Measurements from ENCODE around the gene PHLDA3.

Gene PHLDA3

DNA sequence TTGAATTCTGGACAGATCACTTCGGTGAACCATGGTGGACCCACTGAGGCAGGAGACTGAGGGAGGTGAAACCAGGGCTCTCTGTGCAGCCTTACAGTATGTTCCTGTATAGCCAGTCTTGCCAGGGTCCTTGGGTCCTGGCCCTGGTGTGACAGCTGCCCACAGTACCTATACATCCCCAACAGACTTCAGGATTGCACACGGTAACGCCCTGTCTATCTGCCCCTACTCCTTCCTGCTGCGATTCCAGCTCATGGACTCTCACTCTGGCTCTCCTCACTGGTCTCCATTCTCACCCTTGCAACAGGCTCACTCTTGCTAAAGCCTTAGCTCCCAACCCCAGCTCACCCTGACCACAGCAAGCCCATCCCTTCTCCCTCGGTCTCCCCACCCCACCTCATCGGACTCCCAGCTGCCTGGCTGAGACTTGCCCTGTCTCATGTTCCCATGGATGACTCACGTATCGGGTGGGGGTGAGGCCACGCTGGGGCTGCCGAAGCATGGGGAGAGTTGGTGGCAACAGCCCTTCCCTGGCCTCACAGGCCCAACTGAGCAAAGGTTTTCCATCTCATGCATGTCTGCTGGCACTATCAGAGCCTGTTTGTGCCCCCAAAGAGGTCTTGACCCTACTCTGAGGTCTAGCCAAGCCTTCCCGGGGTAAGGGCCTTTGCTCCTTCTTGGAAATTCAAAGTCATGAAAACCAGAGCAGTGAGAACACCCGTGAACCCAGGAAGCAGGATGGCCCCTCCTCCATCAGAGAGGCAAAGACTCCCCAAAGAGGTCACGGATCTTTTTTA is 7.1 kb downstream of the PHLDA3 start:
- DNase-seq (ENCODE audit: low read depth) = peak; percentile 84

DNA sequence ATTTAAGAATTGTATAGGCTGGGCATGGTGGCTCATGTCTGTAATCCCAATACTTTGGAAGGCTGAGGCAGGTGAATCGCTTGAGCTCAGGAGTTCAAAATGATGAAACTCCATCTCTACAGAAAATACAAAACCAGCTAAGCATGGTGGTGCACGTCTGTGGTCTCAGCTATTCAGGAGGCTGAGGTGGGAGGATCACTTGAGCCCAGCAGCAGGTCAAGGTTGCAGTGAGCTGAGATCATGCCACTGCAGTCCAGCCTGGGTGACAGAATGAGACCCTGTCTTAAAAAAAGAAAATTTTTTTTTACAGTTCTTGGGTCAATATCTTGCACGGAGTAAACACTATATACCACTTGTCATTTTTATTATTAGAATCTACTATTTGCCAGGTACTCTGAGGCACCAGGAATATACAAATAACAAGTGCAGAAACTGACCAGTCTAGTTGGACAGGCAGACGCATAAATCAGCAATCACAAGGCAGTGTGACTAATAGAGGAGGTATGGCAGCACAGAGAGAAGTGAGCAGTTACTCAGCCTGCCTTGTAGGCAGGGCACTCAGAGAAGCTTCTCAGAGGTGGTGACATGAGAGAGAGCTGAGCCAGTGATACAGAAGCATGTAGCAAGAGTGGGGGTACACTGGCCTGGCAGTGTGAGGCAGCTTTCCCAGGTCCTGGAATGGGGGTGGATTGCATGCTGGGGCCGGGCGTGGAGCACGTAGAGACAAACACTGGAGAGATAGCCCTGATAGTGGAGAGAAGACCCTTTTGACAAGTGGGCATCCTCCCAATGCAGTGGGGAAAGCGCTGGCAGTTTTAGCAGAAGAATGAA is 8.0 kb downstream of the PHLDA3 start:
- DNase-seq (ENCODE audit: low read depth) = peak; percentile 87

DNA sequence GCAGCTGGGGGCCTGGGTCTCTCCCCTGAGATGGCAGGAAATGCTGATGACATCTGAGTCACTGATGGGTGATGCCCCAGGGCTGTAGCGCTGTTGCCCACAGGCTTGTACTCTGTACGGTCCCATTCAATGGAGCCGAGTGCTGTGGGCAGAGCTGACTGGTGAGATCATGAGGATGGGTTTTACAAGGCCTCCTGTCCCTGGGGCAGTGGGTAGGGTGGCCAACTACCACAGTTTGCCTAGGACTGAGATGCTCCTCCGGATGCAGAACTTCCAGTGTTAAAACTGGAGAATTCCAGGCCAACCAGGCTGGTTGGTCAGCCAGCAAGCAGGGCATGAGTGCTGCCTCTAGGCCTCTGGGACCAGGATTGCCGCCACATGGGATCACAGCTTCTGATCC is 9.2 kb downstream of the PHLDA3 start:
- DNase-seq (ENCODE audit: low read depth) = no peak

- no peak for DNase-seq (ENCODE audit: low read depth)
These were observed 9.9 kb downstream of the PHLDA3 start for GRCh38 chr1:201459052-201459451.

DNA sequence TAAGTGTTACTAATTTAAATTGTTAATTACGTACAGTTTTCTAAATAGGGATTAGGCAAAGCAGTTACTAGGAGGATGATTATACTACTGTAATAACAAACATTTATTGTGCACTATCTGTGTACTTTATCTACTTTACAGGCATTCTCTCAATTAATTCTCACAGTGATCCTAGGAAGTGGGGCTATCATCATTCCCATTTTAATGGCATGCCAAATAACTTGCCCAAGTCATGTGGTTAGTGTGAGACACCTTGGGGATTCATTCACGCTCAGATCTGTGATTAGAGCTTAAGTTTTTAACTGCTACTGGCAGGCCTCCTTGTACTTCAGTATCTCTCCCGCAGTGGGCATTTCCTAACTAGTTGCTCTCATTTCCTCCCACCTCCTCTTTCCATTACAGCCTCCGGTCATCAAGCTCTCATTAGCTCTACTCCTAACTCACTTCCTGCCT is 11.5 kb downstream of the PHLDA3 start:
- DNase-seq (ENCODE audit: low read depth) = no peak

GRCh38 chr1:201456499-201457309 is 12.3 kb downstream of the PHLDA3 start:
- peak; percentile 86 for DNase-seq (ENCODE audit: low read depth)

DNA sequence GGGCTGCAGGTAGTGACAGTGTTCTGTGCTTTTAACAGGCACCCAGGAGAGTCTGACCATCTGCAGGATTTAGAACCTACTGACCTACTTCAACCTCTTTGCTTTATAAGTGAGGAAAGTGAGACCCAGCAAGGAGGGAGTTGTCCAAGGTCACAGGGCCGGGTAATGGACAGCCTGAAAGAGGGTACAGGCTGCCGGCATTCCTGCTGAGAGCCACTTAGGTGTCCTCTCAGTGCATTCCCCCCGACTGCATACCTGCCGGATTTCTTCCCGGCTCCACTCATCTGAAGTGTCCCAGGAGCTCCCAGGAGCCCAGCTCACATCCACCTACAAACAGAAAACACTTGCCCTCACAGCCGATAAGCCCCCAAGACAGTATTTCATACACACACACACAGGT is 13.9 kb downstream of the PHLDA3 start:
- no peak for DNase-seq (ENCODE audit: low read depth)

GRCh38 chr1:201454608-201455007 is 14.4 kb downstream of the PHLDA3 start:
- no peak for DNase-seq (ENCODE audit: low read depth)

DNA sequence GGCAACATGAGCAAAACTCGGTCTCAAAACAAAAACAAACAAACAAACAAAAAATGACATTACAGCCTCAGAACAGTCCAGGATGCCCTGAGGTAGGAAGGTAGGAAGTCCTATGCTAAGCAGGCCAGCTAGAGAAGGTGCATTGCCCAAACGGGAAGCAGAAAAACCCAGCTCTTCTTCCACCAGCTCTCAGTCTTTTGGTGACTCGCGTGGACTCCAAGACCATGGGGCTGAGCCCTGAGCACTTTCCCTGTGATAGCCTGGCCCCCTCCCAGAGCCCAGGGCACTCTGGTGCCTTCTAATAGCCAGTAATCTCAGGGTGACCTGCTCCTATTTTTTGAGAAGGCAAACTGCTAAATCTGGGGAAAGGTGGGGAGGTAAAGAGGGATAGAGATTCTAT is 16.1 kb downstream of the PHLDA3 start:
- no peak for DNase-seq (ENCODE audit: low read depth)

GRCh38 chr1:201450721-201451291 is 18.2 kb downstream of the PHLDA3 start:
- DNase-seq (ENCODE audit: low read depth) = no peak

GRCh38 chr1:201448990-201449389 is 20.0 kb downstream of the PHLDA3 start:
- DNase-seq (ENCODE audit: low read depth) = no peak

DNA sequence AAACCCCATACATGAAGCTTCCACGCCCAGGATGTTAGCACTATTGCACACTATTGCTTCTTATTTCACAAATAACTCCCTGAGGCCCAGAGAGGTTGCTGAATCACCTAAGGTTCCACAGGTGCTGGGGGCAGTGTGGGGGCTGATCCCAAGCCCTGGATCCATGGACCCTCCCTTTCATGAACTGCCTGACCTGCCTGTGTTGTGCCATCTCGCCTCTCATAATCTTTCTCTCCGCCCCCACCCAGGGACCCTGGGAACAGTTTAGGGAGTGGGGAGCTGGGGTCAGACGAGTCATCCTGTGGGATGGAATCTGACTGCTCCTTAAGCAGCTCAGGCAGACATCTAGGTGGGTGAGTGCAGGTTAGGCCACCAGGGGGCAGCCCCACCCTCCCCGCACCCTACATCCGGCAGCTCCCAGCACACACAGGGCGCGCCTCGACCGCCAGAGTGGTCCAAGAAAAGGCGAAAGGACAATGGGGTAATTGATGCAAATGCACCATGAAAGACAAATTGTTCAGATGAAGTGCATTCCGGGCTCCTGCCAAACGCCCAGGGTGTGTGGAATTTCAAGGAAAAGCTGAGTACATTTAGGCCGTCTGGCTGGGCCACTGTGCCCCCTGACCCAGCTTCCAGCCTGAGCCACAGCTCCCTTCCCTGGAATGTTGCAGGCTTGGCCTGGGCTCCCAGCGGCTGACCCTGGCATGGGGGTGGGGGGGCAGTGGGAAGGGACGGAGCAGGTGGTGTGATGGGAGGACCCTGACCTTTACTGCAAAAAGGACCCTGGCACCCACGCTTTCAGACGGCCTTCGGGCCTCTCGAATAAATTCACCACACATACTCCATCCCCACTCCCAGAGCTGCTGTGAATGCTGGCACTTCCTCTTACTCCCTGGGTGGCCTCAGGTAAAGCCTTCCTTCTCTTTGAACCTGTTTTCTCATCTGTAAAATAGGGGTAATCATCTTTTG is 20.8 kb downstream of the PHLDA3 start:
- no peak for DNase-seq (ENCODE audit: low read depth)

DNA sequence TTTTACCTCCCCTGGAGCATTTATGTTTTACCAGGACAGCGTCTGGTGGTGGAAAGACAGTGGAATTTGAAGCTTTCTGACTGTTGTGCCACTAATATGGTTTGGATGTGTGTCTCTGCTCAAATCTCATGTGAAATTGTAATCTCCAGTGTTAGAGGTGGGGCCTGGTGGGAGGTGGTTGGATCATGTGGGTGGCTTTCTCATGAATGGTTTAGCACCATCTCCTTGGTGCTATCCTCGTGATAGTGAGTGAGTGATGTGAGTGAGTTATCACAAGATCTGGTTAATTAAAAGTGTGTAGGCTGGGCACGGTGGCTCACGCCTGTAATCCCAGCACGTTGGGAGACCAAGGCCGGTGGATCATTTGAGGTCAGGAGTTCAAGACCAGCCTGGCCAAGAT is 23.7 kb downstream of the PHLDA3 start:
- no peak for DNase-seq (ENCODE audit: low read depth)

GRCh38 chr1:201444792-201445191 is 24.2 kb downstream of the PHLDA3 start:
- no peak for DNase-seq (ENCODE audit: low read depth)

DNA sequence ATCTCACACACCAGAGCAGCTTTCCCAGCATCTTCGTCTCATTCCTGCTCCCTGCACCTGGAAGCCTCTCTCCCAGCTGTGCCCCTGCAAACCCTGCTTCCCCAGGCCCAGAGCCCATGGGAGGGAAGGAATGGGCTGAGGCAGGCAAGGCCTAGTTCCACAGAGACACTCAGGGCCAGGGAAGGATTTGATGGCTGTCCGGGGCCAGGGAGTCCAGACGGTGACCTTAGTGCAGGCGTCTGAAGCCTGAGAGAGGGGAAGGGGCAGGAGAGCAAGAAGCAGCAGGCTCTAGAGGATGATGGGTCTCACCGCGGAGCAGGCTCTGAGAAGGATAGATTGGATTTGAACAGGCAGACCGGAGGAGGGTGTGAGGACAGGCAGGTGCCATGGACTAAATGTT is 25.2 kb downstream of the PHLDA3 start:
- DNase-seq (ENCODE audit: low read depth) = no peak

DNA sequence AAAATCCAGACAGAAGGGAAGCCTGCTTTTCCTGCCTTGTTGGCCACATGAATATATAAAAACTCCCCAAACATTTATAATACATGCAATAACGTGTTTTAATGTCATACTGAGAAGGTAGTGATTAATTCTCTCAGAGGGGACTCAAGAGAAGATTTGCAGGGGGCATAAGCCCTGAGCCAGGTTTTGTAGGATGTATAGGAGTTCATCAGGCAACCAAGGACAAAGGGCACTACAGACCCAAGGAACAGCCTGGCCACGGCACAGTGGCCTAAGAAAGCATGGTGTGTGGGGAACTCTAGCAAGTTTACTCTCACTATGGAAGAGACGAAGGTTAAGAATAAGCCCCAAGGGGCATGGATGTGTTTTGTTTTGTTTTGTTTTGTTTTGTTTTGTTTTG is 32.0 kb downstream of the PHLDA3 start:
- no peak for DNase-seq (ENCODE audit: low read depth)

DNA sequence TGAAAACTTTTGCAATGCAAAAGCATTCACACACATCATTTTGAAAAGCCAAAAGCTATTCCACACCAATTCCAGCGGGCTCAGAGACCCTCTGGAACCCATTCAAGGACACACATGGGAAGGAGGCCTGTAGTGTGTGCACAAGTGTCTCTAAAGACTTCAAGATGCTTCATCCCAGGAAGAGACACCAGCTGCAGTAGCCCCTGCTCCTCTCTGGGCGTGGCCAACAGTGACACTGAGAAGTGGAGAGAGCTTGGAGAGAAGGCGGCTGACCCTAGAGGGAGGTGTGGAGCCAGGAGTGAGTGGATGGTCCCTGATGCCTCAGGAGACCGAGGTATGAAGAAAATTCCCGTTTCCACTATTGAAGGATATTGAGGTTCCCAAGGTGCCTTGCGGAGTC is 32.6 kb downstream of the PHLDA3 start:
- DNase-seq (ENCODE audit: low read depth) = no peak

- no peak for DNase-seq (ENCODE audit: low read depth)
These were observed 34.7 kb downstream of the PHLDA3 start for GRCh38 chr1:201434266-201434665.

GRCh38 chr1:201433609-201434008 is 35.4 kb downstream of the PHLDA3 start:
- no peak for DNase-seq (ENCODE audit: low read depth)

DNA sequence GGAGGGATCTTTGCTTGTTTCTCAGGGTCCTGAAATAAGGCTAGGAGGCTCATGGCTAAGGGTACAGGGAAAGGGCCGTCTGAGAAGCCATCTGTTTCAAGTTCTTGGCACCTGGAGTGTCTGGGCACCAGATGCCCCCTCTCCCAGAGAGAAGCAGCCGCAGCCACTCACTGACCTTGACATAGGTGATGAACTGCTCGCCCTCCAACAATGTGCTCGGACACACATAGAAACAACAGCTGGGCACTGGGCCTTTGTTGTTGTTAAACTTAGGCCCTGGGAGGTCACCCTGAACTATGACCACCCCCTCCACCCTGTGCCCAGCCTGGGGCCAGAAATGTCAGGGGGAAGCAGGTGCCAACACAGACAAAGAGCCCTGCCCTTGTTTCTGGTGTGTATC is 38.2 kb downstream of the PHLDA3 start:
- DNase-seq (ENCODE audit: low read depth) = no peak

All from HS-5 (cell line).